H9 (cell line): ENCODE results near the gene ULK1. TPM values are rescaled to one million over a fixed set of nuclear protein-coding genes. Genes with fewer than 3 reads are reported as not detected.

Source experiments
- DNase-seq: peaks from one replicate; pipeline ENCODE4 v3.0.0-alpha.2; 2017
- H2AFZ ChIP-seq: one replicate; pipeline ENCODE4 v1.6.1; 2013; ENCODE audit warnings: mild to moderate bottlenecking, low read length, control low read depth, moderate library complexity
- H2AK5ac ChIP-seq: 2 replicates; pipeline ENCODE4 v1.6.1; 2013; ENCODE audit warnings: low read length, control low read depth, mixed read lengths; ENCODE audit not compliant: insufficient read length
- H2BK120ac ChIP-seq: one replicate; pipeline ENCODE4 v1.6.1; 2013; ENCODE audit warnings: low read depth, mild to moderate bottlenecking, low read length, control low read depth, inconsistent platforms; ENCODE audit not compliant: poor library complexity, severe bottlenecking
- H2BK12ac ChIP-seq: 2 replicates; pipeline ENCODE4 v1.6.1; 2013; ENCODE audit warnings: low read length, control low read depth, mixed read lengths, low read depth; ENCODE audit not compliant: insufficient read length
- H2BK15ac ChIP-seq: 2 replicates; pipeline ENCODE4 v1.6.1; 2013; ENCODE audit warnings: low read depth, low read length, control low read depth
- H2BK20ac ChIP-seq: one replicate; pipeline ENCODE4 v1.6.1; 2013; ENCODE audit warnings: low read depth, mild to moderate bottlenecking, low read length, control low read depth, inconsistent platforms; ENCODE audit not compliant: poor library complexity, severe bottlenecking
- H2BK5ac ChIP-seq: 2 replicates; pipeline ENCODE4 v1.6.1; 2013; ENCODE audit warnings: low read length, control low read depth, mixed read lengths; ENCODE audit not compliant: insufficient read length
- H3K14ac ChIP-seq: 2 replicates; pipeline ENCODE4 v1.6.1; 2013; ENCODE audit warnings: low read length, control low read depth; ENCODE audit not compliant: insufficient read depth
- H3K18ac ChIP-seq: 2 replicates; pipeline ENCODE4 v1.6.1; 2013; ENCODE audit warnings: low read depth, mild to moderate bottlenecking, mixed read lengths, low read length, control low read depth; ENCODE audit not compliant: insufficient read length
- H3K23ac ChIP-seq: 2 replicates; pipeline ENCODE4 v1.6.1; 2013; ENCODE audit warnings: low read length, control low read depth, mixed read lengths, low read depth; ENCODE audit not compliant: insufficient read length
- H3K23me2 ChIP-seq: 2 replicates; pipeline ENCODE4 v1.6.1; 2013; ENCODE audit warnings: low read depth, mild to moderate bottlenecking, mixed read lengths, low read length, control low read depth; ENCODE audit not compliant: insufficient read length, poor library complexity, severe bottlenecking
- H3K27ac ChIP-seq: 2 replicates; pipeline ENCODE4 v1.5.1; 2013; ENCODE audit warnings: low read length, control low read depth, mixed read lengths, low read depth; ENCODE audit not compliant: insufficient read length
- H3K27me3 ChIP-seq: 2 replicates; pipeline ENCODE4 v1.6.1; 2013; ENCODE audit warnings: low read length, control low read depth, inconsistent platforms; ENCODE audit not compliant: insufficient read depth
- H3K4ac ChIP-seq: 2 replicates; pipeline ENCODE4 v1.6.1; 2013; ENCODE audit warnings: low read depth, mild to moderate bottlenecking, control low read depth, inconsistent platforms, low read length, moderate library complexity
- H3K4me1 ChIP-seq: 2 replicates; pipeline ENCODE4 v1.6.1; 2013; ENCODE audit warnings: low read length, control low read depth, inconsistent platforms; ENCODE audit not compliant: insufficient read depth
- H3K4me2 ChIP-seq: 2 replicates; pipeline ENCODE4 v1.6.1; 2013; ENCODE audit warnings: low read length, control low read depth, mixed read lengths; ENCODE audit not compliant: insufficient read length, insufficient read depth
- H3K56ac ChIP-seq: 2 replicates; pipeline ENCODE4 v1.6.1; 2013; ENCODE audit warnings: low read depth, mild to moderate bottlenecking, mixed read lengths, low read length, control low read depth; ENCODE audit not compliant: insufficient read length
- H3K79me1 ChIP-seq: 2 replicates; pipeline ENCODE4 v1.6.1; 2013; ENCODE audit warnings: low read depth, mild to moderate bottlenecking, moderate library complexity, low read length, control low read depth, inconsistent platforms; ENCODE audit not compliant: insufficient read depth, poor library complexity, severe bottlenecking
- H3K79me2 ChIP-seq: 2 replicates; pipeline ENCODE4 v1.6.1; 2013; ENCODE audit warnings: low read length, control low read depth, inconsistent platforms; ENCODE audit not compliant: insufficient read depth
- H3K9ac ChIP-seq: 2 replicates; pipeline ENCODE4 v1.6.1; 2013; ENCODE audit warnings: low read length, control low read depth, mixed read lengths; ENCODE audit not compliant: insufficient read length; ENCODE audit errors: extremely low read depth
- H3K9me3 ChIP-seq: one replicate; pipeline ENCODE4 v1.6.1; 2013; ENCODE audit warnings: low read depth, low read length, inconsistent platforms; ENCODE audit not compliant: control insufficient read depth
- H3T11ph ChIP-seq: one replicate; pipeline ENCODE4 v1.6.1; 2013; ENCODE audit warnings: mild to moderate bottlenecking, low read length, control low read depth, inconsistent platforms
- H4K20me1 ChIP-seq: one replicate; pipeline ENCODE4 v1.6.1; 2013; ENCODE audit not compliant: control insufficient read depth, insufficient read length, insufficient read depth
- H4K5ac ChIP-seq: 2 replicates; pipeline ENCODE4 v1.6.1; 2013; ENCODE audit warnings: low read depth, mild to moderate bottlenecking, mixed read lengths, low read length, control low read depth; ENCODE audit not compliant: insufficient read length
- H4K8ac ChIP-seq: replicated peaks from 2 replicates; pipeline ENCODE4 v1.6.1; 2013; ENCODE audit warnings: low read length, control low read depth, mixed read lengths, low read depth; ENCODE audit not compliant: insufficient read length
- H4K91ac ChIP-seq: 2 replicates; pipeline ENCODE4 v1.6.1; 2013; ENCODE audit warnings: low read depth, mild to moderate bottlenecking, moderate library complexity, mixed read lengths, low read length, control low read depth; ENCODE audit not compliant: insufficient read length
- H3K27ac Mint-ChIP-seq, 3 experiments: 2 replicates in 2 of 3; 3 replicates in 1 of 3; pipeline ENCODE4 v1.8.0; 2020 to 2021; ENCODE audit warnings: mixed read lengths in 3 of 3, mild to moderate bottlenecking in 1 of 3, moderate library complexity in 1 of 3
- H3K27me3 Mint-ChIP-seq: 2 replicates; pipeline ENCODE4 v1.8.0; 2021; ENCODE audit warnings: low read depth, mild to moderate bottlenecking, moderate library complexity, mixed read lengths
- H3K36me3 Mint-ChIP-seq, 3 experiments: 2 replicates in 2 of 3; 3 replicates in 1 of 3; pipeline ENCODE4 v1.8.0; 2020 to 2021; ENCODE audit warnings: low read depth in 3 of 3, mixed read lengths in 3 of 3; ENCODE audit not compliant: insufficient read depth in 1 of 3
- H3K4me1 Mint-ChIP-seq, 2 experiments: 2 replicates each; pipeline ENCODE4 v1.8.0; 2020; ENCODE audit warnings: mixed read lengths in 2 of 2
- H3K4me3 Mint-ChIP-seq, 2 experiments: 2 replicates in 1 of 2; 3 replicates in 1 of 2; pipeline ENCODE4 v1.8.0; 2020 to 2021; ENCODE audit warnings: mild to moderate bottlenecking in 2 of 2, mixed read lengths in 2 of 2, moderate library complexity in 1 of 2
- H3K9me3 Mint-ChIP-seq, 2 experiments: 2 replicates in 1 of 2; 3 replicates in 1 of 2; pipeline ENCODE4 v1.8.0; 2020; ENCODE audit warnings: mild to moderate bottlenecking in 2 of 2, mixed read lengths in 2 of 2, moderate library complexity in 1 of 2
- WGBS: extraction: QIAGEN DNeasy Blood & Tissue Kit; methylation state at CpG from one replicate; pipeline ENCODE4 v1.1.7; 2013; ENCODE audit warnings: missing lambda C conversion rate, low lambda C conversion rate, mixed read lengths; ENCODE audit not compliant: insufficient read length; ENCODE audit errors: extremely low coverage; 5-methylcytosine and 5-hydroxymethylcytosine counted together
- total RNA-seq: library from RNA; stranded (reverse); gene quantifications from 2 replicates; pipeline ENCODE4 v1.2.1, GENCODE V29; 2021
- TF ChIP-seq, protein P1 (sequence below): fragments of 200-600 bp; sonication (generic); conservative IDR thresholded peaks from 3 replicates; pipeline ENCODE4 v1.8.0; 2021; ENCODE audit warnings: antibody characterized with exemption, mild to moderate bottlenecking

ULK1 gene
- total RNA-seq, 1 experiment from 2014 or later, result 57.2 TPM

DNA sequence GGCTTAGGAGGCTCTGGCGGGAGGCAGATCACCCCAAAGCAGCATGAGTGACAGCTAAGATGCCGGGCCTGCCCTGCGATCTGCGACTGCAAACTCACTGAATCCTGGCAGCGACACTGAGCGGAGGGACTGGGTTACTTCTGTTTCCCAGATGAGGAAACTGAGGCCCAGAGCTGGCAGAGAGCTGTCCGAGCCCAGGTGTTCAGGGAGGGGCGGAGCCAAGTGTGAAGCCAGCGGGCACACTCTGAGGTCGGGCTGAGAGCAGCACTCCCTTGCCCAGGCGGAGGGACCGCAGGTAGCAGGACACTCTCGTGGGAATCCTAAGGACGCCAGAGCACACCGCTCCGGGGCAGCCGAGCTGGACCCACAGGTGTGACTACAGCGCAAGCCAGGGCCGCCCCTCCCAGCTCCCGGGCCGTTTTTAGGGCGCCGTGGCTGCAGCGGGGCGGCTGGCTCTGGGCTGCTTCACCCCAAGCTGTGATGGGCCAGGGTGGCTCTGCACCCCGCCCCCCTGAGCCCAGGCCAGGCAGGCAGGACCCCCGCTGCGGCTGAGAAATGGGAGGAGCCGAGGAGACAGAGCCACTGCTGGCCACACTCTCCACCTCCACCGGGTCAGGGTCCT, 38.8 kb upstream of the ULK1 start:
- peaks cover 0 to 7% (median 0%) of the 10 kb centered on the region in 3 experiments; a peak in 2 of 7 replicates for H3K36me3 Mint-ChIP-seq
- no peak overlapping the region for H2BK12ac ChIP-seq
- H3T11ph ChIP-seq, result no peak overlapping the region
- no peaks in the 10 kb centered on the region for H3K79me1 ChIP-seq
- no peak overlapping the region for H3K56ac ChIP-seq
- peak overlapping the region; percentile 20 for H3K4me2 ChIP-seq
- no peaks in the 10 kb centered on the region for H3K9me3 ChIP-seq
- H3K14ac ChIP-seq, result no peak overlapping the region
- no peak overlapping the region for H4K91ac ChIP-seq
- peak; percentile 59 for DNase-seq
- H3K27me3 Mint-ChIP-seq, result peaks cover 11% of the 10 kb centered on the region
- no peak overlapping the region for H2AFZ ChIP-seq
- no peak overlapping the region for H3K27ac Mint-ChIP-seq
- no peak overlapping the region for H2BK120ac ChIP-seq
- H3K4ac ChIP-seq, result no peak overlapping the region
- no peaks in the 10 kb centered on the region for H3K79me2 ChIP-seq
- H2BK20ac ChIP-seq, result no peak overlapping the region
- H2BK5ac ChIP-seq, result no peak overlapping the region
- TF ChIP-seq, protein P1, sequence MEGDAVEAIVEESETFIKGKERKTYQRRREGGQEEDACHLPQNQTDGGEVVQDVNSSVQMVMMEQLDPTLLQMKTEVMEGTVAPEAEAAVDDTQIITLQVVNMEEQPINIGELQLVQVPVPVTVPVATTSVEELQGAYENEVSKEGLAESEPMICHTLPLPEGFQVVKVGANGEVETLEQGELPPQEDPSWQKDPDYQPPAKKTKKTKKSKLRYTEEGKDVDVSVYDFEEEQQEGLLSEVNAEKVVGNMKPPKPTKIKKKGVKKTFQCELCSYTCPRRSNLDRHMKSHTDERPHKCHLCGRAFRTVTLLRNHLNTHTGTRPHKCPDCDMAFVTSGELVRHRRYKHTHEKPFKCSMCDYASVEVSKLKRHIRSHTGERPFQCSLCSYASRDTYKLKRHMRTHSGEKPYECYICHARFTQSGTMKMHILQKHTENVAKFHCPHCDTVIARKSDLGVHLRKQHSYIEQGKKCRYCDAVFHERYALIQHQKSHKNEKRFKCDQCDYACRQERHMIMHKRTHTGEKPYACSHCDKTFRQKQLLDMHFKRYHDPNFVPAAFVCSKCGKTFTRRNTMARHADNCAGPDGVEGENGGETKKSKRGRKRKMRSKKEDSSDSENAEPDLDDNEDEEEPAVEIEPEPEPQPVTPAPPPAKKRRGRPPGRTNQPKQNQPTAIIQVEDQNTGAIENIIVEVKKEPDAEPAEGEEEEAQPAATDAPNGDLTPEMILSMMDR, result no peak
- H3K18ac ChIP-seq, result no peak overlapping the region
- no peak overlapping the region for H3K9ac ChIP-seq
- no peak overlapping the region for H2AK5ac ChIP-seq
- no peaks in the 10 kb centered on the region for H3K4me1 ChIP-seq
- no peak overlapping the region for H3K23ac ChIP-seq
- peaks cover 18 to 24% of the 10 kb centered on the region in 2 experiments for H3K4me1 Mint-ChIP-seq
- peaks cover 0 to 4% of the 10 kb centered on the region in 2 experiments; a peak in 1 of 5 replicates for H3K9me3 Mint-ChIP-seq
- no peak overlapping the region for H4K5ac ChIP-seq
- no peak overlapping the region for H3K27ac ChIP-seq
- no peak overlapping the region for H4K8ac ChIP-seq
- no peaks in the 10 kb centered on the region for H4K20me1 ChIP-seq
- 0 out of 5 replicates have a peak overlapping the region, but pooled peaks of 1 of the 2 experiments have one; percentile 4 for H3K4me3 Mint-ChIP-seq
- no peak overlapping the region for H2BK15ac ChIP-seq
- no peaks in the 10 kb centered on the region for H3K23me2 ChIP-seq
- no peaks in the 10 kb centered on the region for H3K27me3 ChIP-seq
- WGBS, result no CpG with 5 or more reads among the region's 30 CpGs
